OCI-LY3 (cell line): ENCODE data around the gene PNPLA3.

Source experiments
- H2AFZ ChIP-seq: fragments of 200-600, 300-600 bp; shearing (Covaris generic); 2 replicates; pipeline ENCODE4 v1.6.0; 2014; ENCODE audit warnings: antibody characterized with exemption, low read depth, low read length
- H3K27ac ChIP-seq: fragments of 200-600, 300-600 bp; sonication (generic); 2 replicates; pipeline ENCODE4 v1.5.1; 2014; ENCODE audit warnings: mild to moderate bottlenecking, low read length, moderate library complexity, mixed read lengths
- H3K27me3 ChIP-seq: fragments of 200-600, 300-600 bp; sonication (generic); 2 replicates; pipeline ENCODE4 v1.6.1; 2014; ENCODE audit warnings: low read depth, low read length, mixed read lengths
- H3K36me3 ChIP-seq: fragments of 200-600, 300-600 bp; sonication (generic); replicated peaks from 2 replicates; pipeline ENCODE3; 2014; ENCODE audit warnings: low read depth, low read length, mixed read lengths
- H3K4me1 ChIP-seq: fragments of 300-600, 200-600 bp; sonication (generic); 2 replicates; pipeline ENCODE4 v1.6.1; 2014; ENCODE audit warnings: low read length, mixed read lengths
- H3K4me2 ChIP-seq: fragments of 200-600, 300-600 bp; sonication (generic); 2 replicates; pipeline ENCODE4 v1.6.1; 2014; ENCODE audit warnings: low read length, mixed read lengths
- H3K4me3 ChIP-seq: fragments of 300-600, 200-600 bp; sonication (generic); 2 replicates; pipeline ENCODE4 v1.5.1; 2014; ENCODE audit warnings: antibody characterized with exemption, mild to moderate bottlenecking, low read length, moderate library complexity
- H3K79me2 ChIP-seq: fragments of 300-600, 200-600 bp; shearing (Covaris generic); 2 replicates; pipeline ENCODE4 v1.6.1; 2014; ENCODE audit warnings: mild to moderate bottlenecking, low read length, mixed read lengths
- H3K9ac ChIP-seq: fragments of 300-600, 200-600 bp; shearing (Covaris generic); 2 replicates; pipeline ENCODE4 v1.6.0; 2014; ENCODE audit warnings: mild to moderate bottlenecking, low read length, moderate library complexity
- H3K9me3 ChIP-seq: fragments of 200-600, 300-600 bp; shearing (Covaris generic); 2 replicates; pipeline ENCODE4 v1.6.1; 2014; ENCODE audit warnings: low read length, mixed read lengths; ENCODE audit not compliant: insufficient read depth
- H4K20me1 ChIP-seq: fragments of 200-600, 300-600 bp; sonication (generic); 2 replicates; pipeline ENCODE4 v1.6.1; 2016; ENCODE audit warnings: low read length, mixed read lengths; ENCODE audit not compliant: insufficient read depth
- EZH2phosphoT487 ChIP-seq: fragments of 200-600 bp; shearing (Covaris generic); IDR thresholded peaks from 2 replicates; pipeline ENCODE4 v1.6.1; 2018; ENCODE audit warnings: antibody characterized with exemption, mixed run types, low read depth
- TF ChIP-seq, protein P1 (sequence below): fragments of 200-600, 300-600 bp; sonication (generic); IDR thresholded peaks from 2 replicates; pipeline ENCODE4 v1.5.1; 2014; ENCODE audit warnings: antibody characterized with exemption, low read length, low read depth

Gene PNPLA3

DNA sequence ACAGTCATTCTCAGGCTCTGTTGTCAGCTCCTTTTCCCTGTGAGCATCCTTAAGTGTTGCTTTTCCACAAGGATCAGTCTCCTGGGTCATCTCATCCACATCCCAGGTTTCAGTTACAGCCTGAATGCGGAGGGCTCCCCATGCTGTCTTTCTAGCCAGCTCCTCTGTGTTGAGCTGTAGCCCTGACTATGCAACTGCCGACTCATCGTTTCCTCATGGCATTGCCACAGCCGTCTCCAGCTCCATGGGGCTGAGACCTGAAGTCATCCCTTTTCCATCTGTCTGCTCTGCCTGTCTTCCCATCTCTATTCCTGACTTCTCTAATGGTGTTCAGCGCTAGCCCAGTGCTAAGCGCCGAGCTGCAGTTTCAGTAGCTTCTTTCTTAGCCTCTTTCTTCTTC, 43.5 kb downstream of the PNPLA3 start:
- no peaks in the 10 kb centered on the region for H3K9me3 ChIP-seq
- H4K20me1 ChIP-seq: no peaks in the 10 kb centered on the region
- H3K79me2 ChIP-seq: peaks cover 1% of the 10 kb centered on the region
- H3K27me3 ChIP-seq: no peaks in the 10 kb centered on the region
- peaks cover 65% of the 10 kb centered on the region for H3K36me3 ChIP-seq
- H3K4me2 ChIP-seq: no peak overlapping the region
- H3K4me3 ChIP-seq: no peak overlapping the region
- no peaks in the 10 kb centered on the region for H3K4me1 ChIP-seq
- TF ChIP-seq, protein P1, sequence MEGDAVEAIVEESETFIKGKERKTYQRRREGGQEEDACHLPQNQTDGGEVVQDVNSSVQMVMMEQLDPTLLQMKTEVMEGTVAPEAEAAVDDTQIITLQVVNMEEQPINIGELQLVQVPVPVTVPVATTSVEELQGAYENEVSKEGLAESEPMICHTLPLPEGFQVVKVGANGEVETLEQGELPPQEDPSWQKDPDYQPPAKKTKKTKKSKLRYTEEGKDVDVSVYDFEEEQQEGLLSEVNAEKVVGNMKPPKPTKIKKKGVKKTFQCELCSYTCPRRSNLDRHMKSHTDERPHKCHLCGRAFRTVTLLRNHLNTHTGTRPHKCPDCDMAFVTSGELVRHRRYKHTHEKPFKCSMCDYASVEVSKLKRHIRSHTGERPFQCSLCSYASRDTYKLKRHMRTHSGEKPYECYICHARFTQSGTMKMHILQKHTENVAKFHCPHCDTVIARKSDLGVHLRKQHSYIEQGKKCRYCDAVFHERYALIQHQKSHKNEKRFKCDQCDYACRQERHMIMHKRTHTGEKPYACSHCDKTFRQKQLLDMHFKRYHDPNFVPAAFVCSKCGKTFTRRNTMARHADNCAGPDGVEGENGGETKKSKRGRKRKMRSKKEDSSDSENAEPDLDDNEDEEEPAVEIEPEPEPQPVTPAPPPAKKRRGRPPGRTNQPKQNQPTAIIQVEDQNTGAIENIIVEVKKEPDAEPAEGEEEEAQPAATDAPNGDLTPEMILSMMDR: no peak
- no peak for TF ChIP-seq EZH2phosphoT487
- no peak overlapping the region for H3K9ac ChIP-seq
- no peak overlapping the region for H3K27ac ChIP-seq
- no peak overlapping the region for H2AFZ ChIP-seq

DNA sequence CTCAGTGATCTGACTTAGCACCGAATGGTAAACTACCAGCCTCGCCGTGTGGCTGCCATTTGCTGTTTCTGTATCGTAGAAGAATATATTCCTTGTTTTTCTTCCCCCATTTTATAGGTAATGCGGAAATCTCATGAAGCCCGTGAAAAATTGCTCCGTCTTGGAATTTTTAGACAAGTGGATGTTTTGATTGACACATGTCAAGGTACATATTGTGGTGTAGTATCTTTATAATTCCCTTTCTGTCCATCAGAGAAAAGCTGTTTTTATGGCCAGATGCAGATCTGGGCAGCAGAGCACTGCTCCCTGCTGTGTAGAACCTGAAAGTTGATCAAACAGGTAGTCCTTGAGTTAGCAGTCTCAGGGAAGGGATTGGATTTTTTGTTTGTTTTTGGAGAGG, 45.0 kb downstream of the PNPLA3 start:
- H2AFZ ChIP-seq: no peak overlapping the region
- no peaks in the 10 kb centered on the region; the same call in 1 of the 2 replicates for H3K79me2 ChIP-seq
- H4K20me1 ChIP-seq: no peaks in the 10 kb centered on the region
- peaks cover 71% of the 10 kb centered on the region for H3K36me3 ChIP-seq
- H3K4me1 ChIP-seq: no peaks in the 10 kb centered on the region
- H3K27ac ChIP-seq: no peak overlapping the region
- no peak overlapping the region for H3K4me3 ChIP-seq
- no peak overlapping the region for H3K9ac ChIP-seq
- TF ChIP-seq, protein P1: no peak
- TF ChIP-seq EZH2phosphoT487: no peak
- H3K27me3 ChIP-seq: no peaks in the 10 kb centered on the region
- no peaks in the 10 kb centered on the region for H3K9me3 ChIP-seq
- H3K4me2 ChIP-seq: no peak overlapping the region

DNA sequence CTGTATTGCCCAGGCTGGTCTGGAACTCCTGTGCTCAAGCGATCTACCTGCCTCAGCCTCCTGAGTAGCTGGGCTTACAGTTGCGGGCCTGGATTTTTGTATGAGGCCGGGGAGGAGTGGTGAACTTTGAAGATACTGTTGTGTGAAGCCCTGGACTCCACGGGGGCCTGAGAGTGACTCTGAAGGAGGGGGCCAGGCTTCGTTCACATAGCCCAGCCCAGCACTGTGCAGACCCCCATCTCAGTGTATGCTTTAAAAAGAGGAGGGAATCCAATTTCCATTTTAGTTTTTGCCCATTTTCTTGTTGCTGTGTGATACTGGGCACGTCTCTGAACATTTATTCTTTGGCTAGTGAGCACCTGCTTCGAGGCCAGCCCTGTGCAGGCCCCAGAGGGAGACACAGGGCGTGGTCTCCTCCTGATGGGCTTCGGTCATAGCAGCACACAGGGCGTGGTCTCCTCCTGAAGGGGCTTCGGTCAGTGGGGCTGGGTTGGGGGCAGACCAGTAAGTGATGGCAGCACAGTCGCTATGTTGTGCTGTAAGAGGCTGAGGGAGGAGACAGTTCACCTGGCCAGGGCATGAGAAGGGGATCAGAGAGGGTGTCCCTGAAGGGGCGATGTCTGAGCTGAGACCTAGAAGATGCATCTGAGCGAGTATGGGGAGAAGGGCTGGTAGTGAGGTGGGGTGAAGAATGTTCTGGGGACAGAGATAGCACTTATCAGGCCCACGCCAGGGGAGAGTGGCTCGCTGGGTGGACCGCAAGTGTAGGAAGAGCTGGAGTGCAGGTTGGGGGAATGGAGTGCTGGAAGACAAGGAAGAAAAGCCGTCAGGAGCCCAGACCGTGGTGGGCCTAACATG, 45.6 kb downstream of the PNPLA3 start:
- Histone ChIP-seq H3K27me3 (no peaks in the 10 kb centered on the region), H3K4me3 (no peak overlapping the region), H3K27ac (no peak overlapping the region), H3K9me3 (no peaks in the 10 kb centered on the region), H3K4me1 (no peaks in the 10 kb centered on the region), H3K79me2 (no peaks in the 10 kb centered on the region; the same call in 1 of the 2 replicates), H3K36me3 (peaks cover 69% of the 10 kb centered on the region), H3K9ac (no peak overlapping the region), H2AFZ (no peak overlapping the region), H4K20me1 (no peaks in the 10 kb centered on the region), H3K4me2 (no peak overlapping the region)
- TF ChIP-seq EZH2phosphoT487: no peak

DNA sequence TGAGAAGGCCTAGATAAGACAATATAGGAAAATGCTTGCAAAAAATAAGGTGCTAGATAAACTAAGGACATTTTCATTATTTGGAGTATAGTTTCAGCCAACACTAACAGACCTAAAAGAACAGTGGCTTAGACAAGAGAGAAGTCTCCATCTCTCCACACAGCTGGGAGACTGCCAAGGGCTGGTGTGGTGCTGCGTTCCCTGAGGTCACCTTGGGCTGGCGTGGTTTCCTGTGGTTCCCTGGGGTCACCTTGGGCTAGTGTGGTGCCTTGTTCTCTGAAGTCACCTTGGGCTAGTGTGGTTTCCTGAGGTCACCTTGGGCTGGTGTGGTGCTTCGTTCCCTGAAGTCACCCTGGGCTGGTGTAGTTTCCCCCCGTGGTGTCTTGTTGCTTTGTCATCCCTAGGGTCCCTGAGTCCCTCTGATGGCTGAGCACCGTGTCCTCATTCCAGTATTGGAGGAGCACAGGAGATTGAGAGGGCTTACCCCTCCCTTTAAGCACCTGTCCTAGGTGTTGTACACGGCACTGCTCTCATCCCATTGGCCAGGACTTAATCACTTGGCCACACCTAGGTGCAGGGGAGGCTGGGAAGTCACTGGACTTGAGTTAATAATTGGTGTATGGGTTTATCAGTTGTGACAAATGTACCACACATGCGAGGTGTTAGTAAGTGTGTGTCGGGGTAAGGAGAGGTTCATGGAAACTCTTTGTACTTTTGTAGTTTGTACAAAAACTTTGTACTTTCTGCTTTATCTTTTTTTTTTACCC, 46.6 kb downstream of the PNPLA3 start:
- no peaks in the 10 kb centered on the region for H3K9me3 ChIP-seq
- no peaks in the 10 kb centered on the region for H3K4me1 ChIP-seq
- H3K27me3 ChIP-seq: no peaks in the 10 kb centered on the region
- H3K4me3 ChIP-seq: no peak overlapping the region
- no peaks in the 10 kb centered on the region for H4K20me1 ChIP-seq
- no peaks in the 10 kb centered on the region; the same call in 1 of the 2 replicates for H3K79me2 ChIP-seq
- H3K9ac ChIP-seq: no peak overlapping the region
- peaks cover 68% of the 10 kb centered on the region for H3K36me3 ChIP-seq
- H2AFZ ChIP-seq: no peak overlapping the region
- TF ChIP-seq EZH2phosphoT487: no peak
- TF ChIP-seq, protein P1: no peak
- no peak overlapping the region for H3K27ac ChIP-seq
- H3K4me2 ChIP-seq: no peak overlapping the region
